Ishikawa (cell line): ENCODE measurements around the gene RASD1.

Source experiments
- CEBPB ChIP-seq: IDR thresholded peaks from 2 replicates; pipeline ENCODE4 v1.6.1; 2012
- CREB1 ChIP-seq: IDR thresholded peaks from 2 replicates; pipeline ENCODE4 v1.6.1; 2012; ENCODE audit warnings: low read depth
- EGR1 ChIP-seq: IDR thresholded peaks from 2 replicates; pipeline ENCODE4 v1.6.1; 2012
- EP300 ChIP-seq: IDR thresholded peaks from 2 replicates; pipeline ENCODE4 v1.6.1; 2012; ENCODE audit warnings: borderline replicate concordance
- FOXM1 ChIP-seq: IDR thresholded peaks from 2 replicates; pipeline ENCODE4 v1.6.1; 2012; ENCODE audit warnings: low read depth, borderline replicate concordance
- NFIC ChIP-seq: IDR thresholded peaks from 2 replicates; pipeline ENCODE4 v1.6.1; 2012
- RAD21 ChIP-seq: IDR thresholded peaks from 2 replicates; pipeline ENCODE4 v1.6.1; 2012; ENCODE audit warnings: low read depth
- TAF1 ChIP-seq: IDR thresholded peaks from 2 replicates; pipeline ENCODE4 v1.6.1; 2012; ENCODE audit warnings: low read depth, mild to moderate bottlenecking
- TCF12 ChIP-seq: IDR thresholded peaks from 2 replicates; pipeline ENCODE4 v1.6.1; 2012; ENCODE audit warnings: low read depth
- TEAD4 ChIP-seq: IDR thresholded peaks from 2 replicates; pipeline ENCODE4 v1.6.1; 2012
- YY1 ChIP-seq: IDR thresholded peaks from 2 replicates; pipeline ENCODE4 v1.6.1; 2012; ENCODE audit warnings: low read depth
- ZBTB7A ChIP-seq: IDR thresholded peaks from 2 replicates; pipeline ENCODE4 v1.6.1; 2012; ENCODE audit warnings: low read depth
- TF ChIP-seq, protein P1 (sequence below): IDR thresholded peaks from 2 replicates; pipeline ENCODE4 v1.6.1; 2012; ENCODE audit warnings: low read depth, mild to moderate bottlenecking
- TF ChIP-seq, protein P2 (sequence below): IDR thresholded peaks from 2 replicates; pipeline ENCODE4 v1.6.1; 2012
- TF ChIP-seq, protein P3 (sequence below): IDR thresholded peaks from 2 replicates; pipeline ENCODE4 v1.6.1; 2012

The RASD1 gene

DNA sequence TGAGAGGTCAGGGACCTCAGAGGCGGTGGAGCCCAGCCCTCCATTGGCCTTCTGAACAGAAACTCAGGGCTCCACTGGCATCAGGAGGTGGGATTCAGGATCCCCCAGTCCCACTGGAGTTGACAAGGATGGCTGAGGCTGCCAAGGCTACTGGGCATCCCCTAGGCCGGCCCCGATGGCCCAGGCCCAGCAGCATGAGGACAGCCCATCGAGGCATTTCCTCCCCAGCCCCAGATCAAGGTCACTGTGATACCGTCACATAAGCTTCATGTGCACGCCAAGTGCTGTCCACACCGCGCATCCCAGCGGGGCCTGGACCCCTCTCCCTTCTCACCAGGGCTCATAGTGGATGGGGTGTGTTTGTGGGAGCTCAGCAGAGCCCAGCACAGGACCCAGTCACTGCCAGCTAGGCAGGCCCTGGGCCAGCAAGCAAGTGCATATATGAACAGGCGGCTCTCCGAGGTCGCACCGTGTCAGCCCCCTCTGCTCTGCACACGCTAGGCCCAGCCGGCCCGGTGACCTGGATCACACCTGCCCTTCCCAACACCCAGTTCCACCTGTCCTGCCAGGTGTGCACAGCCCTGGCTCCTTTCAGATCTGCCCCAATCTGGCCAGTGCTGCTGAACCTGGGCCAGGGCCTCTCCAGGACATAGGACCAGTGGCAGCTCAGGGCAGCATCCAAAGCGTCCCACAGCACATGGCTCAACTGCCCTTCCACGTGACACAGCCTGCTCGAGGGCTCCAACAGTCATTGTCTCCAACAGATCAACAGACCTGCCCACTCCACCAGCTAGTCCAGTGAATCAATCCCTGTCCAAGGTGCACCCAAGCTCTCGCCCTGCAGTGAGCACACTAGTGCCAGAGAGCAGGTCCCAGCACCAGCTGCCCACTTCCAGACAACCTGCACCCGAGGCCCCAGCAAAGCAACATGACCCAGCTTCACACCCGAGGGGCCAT is 32.8 kb upstream of the RASD1 start:
- TF ChIP-seq ZBTB7A (no peak), EP300 (no peak), TAF1 (no peak), CEBPB (no peak), CREB1 (no peak), FOXM1 (no peak), TCF12 (no peak), RAD21 (no peak), TEAD4 (no peak), YY1 (no peak), NFIC (no peak), EGR1 (no peak)
- TF ChIP-seq, protein P1, sequence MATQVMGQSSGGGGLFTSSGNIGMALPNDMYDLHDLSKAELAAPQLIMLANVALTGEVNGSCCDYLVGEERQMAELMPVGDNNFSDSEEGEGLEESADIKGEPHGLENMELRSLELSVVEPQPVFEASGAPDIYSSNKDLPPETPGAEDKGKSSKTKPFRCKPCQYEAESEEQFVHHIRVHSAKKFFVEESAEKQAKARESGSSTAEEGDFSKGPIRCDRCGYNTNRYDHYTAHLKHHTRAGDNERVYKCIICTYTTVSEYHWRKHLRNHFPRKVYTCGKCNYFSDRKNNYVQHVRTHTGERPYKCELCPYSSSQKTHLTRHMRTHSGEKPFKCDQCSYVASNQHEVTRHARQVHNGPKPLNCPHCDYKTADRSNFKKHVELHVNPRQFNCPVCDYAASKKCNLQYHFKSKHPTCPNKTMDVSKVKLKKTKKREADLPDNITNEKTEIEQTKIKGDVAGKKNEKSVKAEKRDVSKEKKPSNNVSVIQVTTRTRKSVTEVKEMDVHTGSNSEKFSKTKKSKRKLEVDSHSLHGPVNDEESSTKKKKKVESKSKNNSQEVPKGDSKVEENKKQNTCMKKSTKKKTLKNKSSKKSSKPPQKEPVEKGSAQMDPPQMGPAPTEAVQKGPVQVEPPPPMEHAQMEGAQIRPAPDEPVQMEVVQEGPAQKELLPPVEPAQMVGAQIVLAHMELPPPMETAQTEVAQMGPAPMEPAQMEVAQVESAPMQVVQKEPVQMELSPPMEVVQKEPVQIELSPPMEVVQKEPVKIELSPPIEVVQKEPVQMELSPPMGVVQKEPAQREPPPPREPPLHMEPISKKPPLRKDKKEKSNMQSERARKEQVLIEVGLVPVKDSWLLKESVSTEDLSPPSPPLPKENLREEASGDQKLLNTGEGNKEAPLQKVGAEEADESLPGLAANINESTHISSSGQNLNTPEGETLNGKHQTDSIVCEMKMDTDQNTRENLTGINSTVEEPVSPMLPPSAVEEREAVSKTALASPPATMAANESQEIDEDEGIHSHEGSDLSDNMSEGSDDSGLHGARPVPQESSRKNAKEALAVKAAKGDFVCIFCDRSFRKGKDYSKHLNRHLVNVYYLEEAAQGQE = no peak; the same call in 1 of the 2 replicates
- TF ChIP-seq, protein P2, sequence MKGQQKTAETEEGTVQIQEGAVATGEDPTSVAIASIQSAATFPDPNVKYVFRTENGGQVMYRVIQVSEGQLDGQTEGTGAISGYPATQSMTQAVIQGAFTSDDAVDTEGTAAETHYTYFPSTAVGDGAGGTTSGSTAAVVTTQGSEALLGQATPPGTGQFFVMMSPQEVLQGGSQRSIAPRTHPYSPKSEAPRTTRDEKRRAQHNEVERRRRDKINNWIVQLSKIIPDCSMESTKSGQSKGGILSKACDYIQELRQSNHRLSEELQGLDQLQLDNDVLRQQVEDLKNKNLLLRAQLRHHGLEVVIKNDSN = no peak
- TF ChIP-seq, protein P3, sequence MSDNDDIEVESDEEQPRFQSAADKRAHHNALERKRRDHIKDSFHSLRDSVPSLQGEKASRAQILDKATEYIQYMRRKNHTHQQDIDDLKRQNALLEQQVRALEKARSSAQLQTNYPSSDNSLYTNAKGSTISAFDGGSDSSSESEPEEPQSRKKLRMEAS = no peak

DNA sequence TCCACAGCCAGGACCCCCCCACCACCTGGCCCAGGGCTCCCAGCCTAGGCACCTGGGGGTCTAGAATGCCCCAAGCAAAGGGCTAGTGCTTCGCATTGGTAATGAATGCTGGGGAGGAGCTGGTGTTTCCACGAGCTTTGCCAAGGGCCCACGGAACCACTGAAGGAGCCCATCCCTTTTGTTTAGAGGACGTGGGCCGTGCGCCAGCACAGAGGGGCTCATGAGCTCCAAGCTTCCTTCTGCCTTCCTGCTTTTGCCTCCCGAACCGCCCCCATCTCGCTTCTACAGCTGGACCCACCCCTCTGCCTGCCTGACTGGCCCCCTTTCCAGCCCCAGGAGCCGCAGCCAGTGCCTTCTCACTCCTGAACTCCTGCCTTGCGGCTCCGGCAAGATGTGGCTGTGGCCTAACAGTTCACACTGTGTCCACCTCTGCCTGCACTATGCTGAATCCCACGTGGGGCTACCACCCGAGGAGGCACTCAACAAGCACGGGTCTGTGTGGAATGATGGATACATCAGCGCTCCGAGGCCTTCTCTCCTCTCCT is 31.8 kb upstream of the RASD1 start:
- TF ChIP-seq TAF1 (no peak), EP300 (no peak), FOXM1 (no peak), TCF12 (no peak), RAD21 (no peak), CREB1 (no peak), ZBTB7A (no peak), CEBPB (no peak), TEAD4 (no peak), YY1 (no peak), NFIC (no peak), EGR1 (no peak)
- TF ChIP-seq, protein P3 = no peak
- TF ChIP-seq, protein P2 = no peak
- TF ChIP-seq, protein P1 = no peak

DNA sequence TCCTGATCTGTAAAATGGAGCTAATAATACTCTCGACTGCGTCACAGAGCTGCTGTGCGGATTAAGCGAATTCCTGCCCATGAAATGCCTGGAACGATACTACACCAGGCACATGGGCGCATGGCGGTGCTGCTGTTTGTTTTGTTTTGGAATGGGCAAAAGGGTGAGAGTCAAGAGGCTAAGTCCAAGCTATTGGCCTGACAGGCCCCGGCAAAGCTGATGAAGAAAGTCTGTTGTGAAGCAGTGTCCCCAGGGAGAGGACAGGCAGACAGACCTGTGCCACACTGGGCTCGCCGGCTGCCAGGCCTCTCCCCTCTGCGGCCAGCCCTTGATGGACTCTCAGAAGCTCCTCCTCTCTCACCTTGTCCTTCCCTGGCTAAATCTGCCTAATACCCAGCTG is 31.3 kb upstream of the RASD1 start:
- no peak for TF ChIP-seq CREB1

DNA sequence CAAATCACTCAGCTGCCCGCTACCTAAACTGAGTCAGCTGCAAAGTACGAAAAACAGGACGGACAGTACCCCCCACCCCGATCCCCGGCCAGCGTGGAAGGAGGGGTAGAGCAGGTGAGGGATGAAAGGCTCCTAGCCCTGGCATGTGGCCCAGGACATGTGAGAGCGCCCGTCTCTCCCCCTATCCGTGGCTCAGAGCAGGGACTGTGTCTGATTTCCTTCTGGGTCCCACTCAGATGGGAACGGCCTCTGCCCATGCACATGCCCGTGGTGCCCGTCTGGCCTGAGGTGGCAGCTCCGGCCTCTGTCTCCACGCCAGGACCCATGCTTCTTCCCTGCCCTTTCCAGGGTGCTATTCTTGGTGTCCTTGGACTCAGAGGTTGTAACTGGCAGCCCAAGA is 30.2 kb upstream of the RASD1 start:
- TF ChIP-seq RAD21 (no peak), ZBTB7A (no peak), YY1 (no peak), FOXM1 (no peak), CEBPB (no peak), TEAD4 (no peak), TAF1 (no peak), CREB1 (no peak), NFIC (no peak), EP300 (no peak), TCF12 (no peak), EGR1 (no peak)
- TF ChIP-seq, protein P2 = no peak
- TF ChIP-seq, protein P3 = no peak
- TF ChIP-seq, protein P1 = no peak
